Muscle layer of duodenum (tissue), 2 donors: ENCODE measurements around the gene PARVG.

Experiments
- H3K27ac ChIP-seq: one replicate; pipeline ENCODE4 v1.7.0; 2013; ENCODE audit warnings: mild to moderate bottlenecking, low read length
- H3K27me3 ChIP-seq: one replicate; pipeline ENCODE4 v1.7.0; 2013; ENCODE audit warnings: low read depth, mild to moderate bottlenecking, control low read depth, low read length
- H3K36me3 ChIP-seq, 2 donors: one replicate each; pipeline ENCODE4 v1.7.0; 2013; ENCODE audit warnings: low read length in 2 of 2, control low read depth in 1 of 2, mild to moderate bottlenecking in 1 of 2; ENCODE audit not compliant: insufficient read depth in 2 of 2, control insufficient read depth in 1 of 2
- H3K4me1 ChIP-seq, 2 donors: one replicate each; pipeline ENCODE4 v1.7.0; 2013; ENCODE audit warnings: low read length in 2 of 2, mild to moderate bottlenecking in 2 of 2, control low read depth in 1 of 2, moderate library complexity in 1 of 2; ENCODE audit not compliant: insufficient read depth in 2 of 2, control insufficient read depth in 1 of 2
- H3K4me3 ChIP-seq, 2 donors: one replicate each; pipeline ENCODE4 v1.7.0; 2013; ENCODE audit warnings: low read length in 2 of 2, low read depth in 1 of 2, mild to moderate bottlenecking in 1 of 2
- H3K9me3 ChIP-seq, 2 donors: one replicate each; pipeline ENCODE4 v1.7.0; 2013; ENCODE audit warnings: low read length in 2 of 2, control low read depth in 1 of 2, mild to moderate bottlenecking in 1 of 2; ENCODE audit not compliant: control insufficient read depth in 1 of 2
- donor health status: healthy.

The PARVG gene

DNA sequence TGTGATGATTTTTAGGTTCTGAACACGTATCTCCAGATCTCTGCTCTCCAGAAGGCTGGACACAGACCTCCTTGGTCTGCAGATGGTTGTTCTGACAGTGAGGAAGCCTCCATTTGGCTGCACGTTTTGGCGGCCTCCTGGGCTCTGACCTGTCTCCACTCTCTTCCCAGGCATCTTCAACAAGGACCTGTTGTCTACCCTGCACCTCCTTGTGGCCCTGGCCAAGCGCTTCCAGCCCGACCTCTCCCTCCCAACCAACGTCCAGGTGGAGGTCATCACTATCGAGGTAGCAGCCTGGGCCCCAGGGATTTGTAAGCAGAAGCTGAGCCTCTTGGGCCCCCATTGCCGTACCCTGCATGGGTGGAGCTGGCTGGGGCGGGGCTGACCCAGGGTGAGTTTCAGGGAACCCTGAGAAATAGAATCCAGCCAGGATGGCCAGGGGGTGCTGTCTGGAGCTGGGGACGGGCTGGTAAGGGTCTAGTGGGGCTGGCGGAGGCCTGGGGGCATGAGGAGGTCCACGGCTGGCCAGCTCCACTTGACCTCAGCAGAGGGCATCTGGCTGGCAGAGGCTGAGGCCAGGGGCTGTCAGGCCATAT, 9.8 kb downstream of the PARVG start:
- Histone ChIP-seq H3K4me1 (no peaks in the 10 kb centered on the region), H3K27ac (no peak overlapping the region), H3K9me3 (no peaks in the 10 kb centered on the region), H3K36me3 (no peaks in the 10 kb centered on the region), H3K27me3 (no peaks in the 10 kb centered on the region), H3K4me3 (no peak overlapping the region)

DNA sequence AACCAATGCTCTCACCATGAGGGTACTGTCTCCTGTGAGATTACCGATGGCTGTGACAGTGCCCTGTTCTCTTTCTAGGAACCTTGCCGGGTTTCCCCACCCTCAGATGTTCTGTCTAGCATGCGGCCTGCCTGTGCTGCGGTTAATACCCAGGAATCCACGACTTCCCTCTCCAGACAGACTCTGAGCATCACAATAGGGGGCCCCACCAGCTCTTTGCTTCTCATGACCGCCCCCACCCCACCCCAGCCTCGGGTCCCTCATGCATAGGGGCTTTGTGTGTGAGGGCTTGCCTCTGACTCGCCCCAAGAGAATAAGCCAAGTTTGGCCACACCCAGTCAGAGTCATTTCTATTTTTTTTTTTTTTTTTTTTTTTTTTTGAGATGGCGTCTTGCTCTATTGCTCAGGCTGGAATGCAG, 10.3 kb downstream of the PARVG start:
- Histone ChIP-seq H3K4me3 (no peak overlapping the region), H3K9me3 (no peaks in the 10 kb centered on the region), H3K36me3 (no peaks in the 10 kb centered on the region), H3K27ac (no peak overlapping the region), H3K27me3 (no peaks in the 10 kb centered on the region), H3K4me1 (peaks cover 0 to under 1% of the 10 kb centered on the region in 2 donors)

DNA sequence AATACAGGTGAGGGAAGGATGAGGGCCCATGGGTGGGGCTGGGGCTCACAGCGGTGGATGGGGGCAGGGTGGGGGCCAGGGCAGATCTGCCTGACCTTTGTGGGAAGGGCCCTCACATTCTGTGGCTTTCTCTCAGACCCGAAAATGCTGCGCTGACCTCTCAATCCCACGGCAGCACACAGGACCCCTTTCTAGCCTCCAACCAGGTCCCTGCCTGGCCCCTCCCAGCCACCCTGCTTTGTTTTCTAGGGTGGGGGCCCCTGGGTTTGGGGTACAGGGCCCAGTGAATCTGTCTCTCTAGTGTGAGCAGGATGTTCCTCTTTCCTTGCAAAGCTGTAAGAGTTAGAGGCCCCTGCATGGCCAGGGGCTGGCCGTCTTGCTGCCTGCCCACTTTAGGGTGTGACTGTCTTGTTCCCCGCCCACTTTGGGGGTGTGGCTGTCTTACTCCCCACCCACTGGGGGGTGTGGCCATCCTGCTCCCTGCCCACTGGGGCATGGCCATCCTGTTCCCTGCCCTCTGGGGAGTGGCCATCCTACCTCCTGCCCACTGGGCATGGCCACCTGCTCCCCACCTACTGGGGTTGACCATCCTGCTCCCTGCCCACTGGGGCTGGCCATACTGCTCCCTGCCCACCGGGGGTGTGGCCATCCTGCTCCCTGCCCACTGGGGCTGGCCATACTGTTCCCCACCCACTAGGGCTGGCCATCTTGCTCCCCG, 11.5 kb downstream of the PARVG start:
- Histone ChIP-seq H3K9me3 (no peaks in the 10 kb centered on the region), H3K4me3 (no peak overlapping the region), H3K27ac (no peak overlapping the region), H3K27me3 (no peaks in the 10 kb centered on the region), H3K36me3 (no peaks in the 10 kb centered on the region), H3K4me1 (peaks cover 0 to 8% of the 10 kb centered on the region in 2 donors)

- no peaks in the 10 kb centered on the region for H3K27me3 ChIP-seq
- no peaks in the 10 kb centered on the region for H3K9me3 ChIP-seq
- H3K4me1 ChIP-seq, result peaks cover 0 to 8% of the 10 kb centered on the region in 2 donors
- H3K36me3 ChIP-seq, result no peaks in the 10 kb centered on the region
- no peak overlapping the region for H3K27ac ChIP-seq
- no peak overlapping the region for H3K4me3 ChIP-seq
These were observed 12.2 kb downstream of the PARVG start for GRCh38 chr22:44192816-44193534.

DNA sequence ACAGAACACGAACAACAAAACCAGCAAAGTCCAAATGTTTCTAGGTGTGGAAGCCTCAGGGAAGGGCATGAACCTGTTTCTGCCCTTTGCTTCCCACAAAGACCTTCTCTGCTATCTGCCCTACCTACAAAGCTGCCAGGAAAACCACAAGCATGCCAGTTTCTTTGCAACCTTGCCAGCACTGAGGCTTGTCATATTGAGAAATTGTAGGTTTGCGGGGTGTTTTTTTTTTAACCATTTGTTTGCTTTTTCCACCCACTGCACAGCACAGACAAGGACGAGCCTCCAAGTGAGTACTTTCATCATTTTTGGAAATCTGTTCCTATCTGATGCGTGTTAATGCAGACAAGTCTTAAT, 12.8 kb downstream of the PARVG start:
- Histone ChIP-seq H3K4me1 (peaks cover 0 to 8% of the 10 kb centered on the region in 2 donors), H3K4me3 (no peak overlapping the region), H3K9me3 (no peaks in the 10 kb centered on the region), H3K27me3 (no peaks in the 10 kb centered on the region), H3K36me3 (no peaks in the 10 kb centered on the region), H3K27ac (no peak overlapping the region)

GRCh38 chr22:44194569-44194968, 13.8 kb downstream of the PARVG start:
- Histone ChIP-seq H3K4me3 (no peak overlapping the region), H3K27ac (no peak overlapping the region), H3K9me3 (no peaks in the 10 kb centered on the region), H3K36me3 (no peaks in the 10 kb centered on the region), H3K27me3 (no peaks in the 10 kb centered on the region), H3K4me1 (peaks cover 0 to 8% of the 10 kb centered on the region in 2 donors)

DNA sequence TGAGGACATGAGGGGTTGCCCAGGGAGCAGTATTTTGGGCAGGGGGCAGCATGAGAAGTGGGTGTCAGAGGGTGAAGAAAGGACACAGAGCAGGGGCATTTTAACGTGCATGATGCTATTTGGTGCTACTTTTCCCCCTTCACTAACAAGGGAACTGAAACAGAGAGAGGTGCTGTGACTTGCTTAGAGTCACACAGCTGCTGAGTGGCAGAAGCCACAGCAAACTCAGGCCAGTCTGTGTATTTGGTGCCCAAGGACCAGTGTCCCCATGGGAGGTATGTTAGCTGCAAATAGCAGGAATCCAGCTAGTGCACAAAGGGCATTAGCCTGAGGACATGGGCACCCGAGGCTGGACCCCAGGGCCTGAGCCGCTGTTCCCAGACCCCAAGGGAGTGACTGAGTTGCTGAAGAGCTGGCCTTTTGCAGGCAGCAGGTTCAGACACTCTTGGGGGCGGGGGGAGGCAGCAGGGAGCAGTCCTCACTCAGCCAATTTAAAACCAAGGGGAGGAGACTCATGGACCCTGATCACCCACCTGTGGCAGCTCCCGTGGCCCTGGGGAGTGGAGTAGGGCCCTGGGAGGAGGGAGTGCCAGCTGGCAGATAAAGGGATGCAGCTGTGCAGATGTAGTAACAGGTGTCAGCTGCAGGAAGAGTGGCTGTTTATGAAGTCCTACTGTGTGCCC, 14.6 kb downstream of the PARVG start:
- Histone ChIP-seq H3K4me3 (no peak overlapping the region), H3K27me3 (no peaks in the 10 kb centered on the region), H3K9me3 (no peaks in the 10 kb centered on the region), H3K36me3 (no peaks in the 10 kb centered on the region), H3K4me1 (peaks cover 0 to 8% of the 10 kb centered on the region in 2 donors), H3K27ac (no peak overlapping the region)

DNA sequence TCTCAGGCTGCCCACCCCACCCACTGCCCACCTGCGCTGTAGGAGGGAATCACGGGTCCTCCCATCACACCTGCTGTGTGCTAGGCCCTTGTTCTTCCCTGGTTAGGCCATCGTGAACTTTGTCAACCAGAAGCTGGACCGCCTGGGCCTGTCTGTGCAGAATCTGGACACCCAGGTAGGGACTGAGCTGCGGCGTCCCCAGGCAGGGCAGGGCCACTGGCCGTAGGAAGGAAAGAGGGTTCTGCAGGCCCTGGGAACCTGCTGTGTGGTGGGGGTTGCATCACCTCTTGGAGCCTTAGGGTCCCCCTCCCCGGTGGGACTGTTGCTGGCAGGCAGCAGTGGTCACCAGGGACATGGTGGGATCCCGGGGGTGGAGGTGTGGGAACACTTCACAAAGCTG, 15.5 kb downstream of the PARVG start:
- no peaks in the 10 kb centered on the region for H3K36me3 ChIP-seq
- no peaks in the 10 kb centered on the region for H3K27me3 ChIP-seq
- no peaks in the 10 kb centered on the region for H3K9me3 ChIP-seq
- H3K4me3 ChIP-seq, result no peak overlapping the region
- H3K27ac ChIP-seq, result no peak overlapping the region
- peaks cover 0 to 8% of the 10 kb centered on the region in 2 donors for H3K4me1 ChIP-seq

GRCh38 chr22:44196731-44197131, 16.0 kb downstream of the PARVG start:
- Histone ChIP-seq H3K27me3 (no peaks in the 10 kb centered on the region), H3K27ac (no peak overlapping the region), H3K9me3 (no peaks in the 10 kb centered on the region), H3K36me3 (no peaks in the 10 kb centered on the region), H3K4me3 (no peak overlapping the region), H3K4me1 (peaks cover 0 to 8% of the 10 kb centered on the region in 2 donors)

DNA sequence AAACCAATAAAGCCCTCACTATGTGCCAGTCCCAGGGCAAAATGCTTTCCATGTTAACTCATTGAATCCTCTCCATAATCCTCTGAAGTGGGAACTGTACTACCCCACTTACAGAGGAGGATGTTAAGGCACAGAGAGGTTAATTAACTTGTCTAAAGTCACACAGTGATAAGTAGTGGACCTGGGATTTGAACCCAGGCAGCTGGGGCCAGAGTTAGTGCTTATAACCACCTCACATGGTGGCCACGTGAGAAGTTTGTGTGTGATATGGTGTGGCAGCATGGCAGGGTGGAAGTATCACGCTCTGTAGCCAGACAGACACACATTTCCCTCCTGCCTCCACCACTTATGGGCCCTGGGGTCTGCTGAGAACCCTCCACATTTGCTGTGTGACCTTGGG, 16.5 kb downstream of the PARVG start:
- peaks cover 0 to 8% of the 10 kb centered on the region in 2 donors for H3K4me1 ChIP-seq
- H3K9me3 ChIP-seq, result no peaks in the 10 kb centered on the region
- no peak overlapping the region for H3K4me3 ChIP-seq
- H3K27ac ChIP-seq, result no peak overlapping the region
- H3K27me3 ChIP-seq, result no peaks in the 10 kb centered on the region
- no peaks in the 10 kb centered on the region for H3K36me3 ChIP-seq

DNA sequence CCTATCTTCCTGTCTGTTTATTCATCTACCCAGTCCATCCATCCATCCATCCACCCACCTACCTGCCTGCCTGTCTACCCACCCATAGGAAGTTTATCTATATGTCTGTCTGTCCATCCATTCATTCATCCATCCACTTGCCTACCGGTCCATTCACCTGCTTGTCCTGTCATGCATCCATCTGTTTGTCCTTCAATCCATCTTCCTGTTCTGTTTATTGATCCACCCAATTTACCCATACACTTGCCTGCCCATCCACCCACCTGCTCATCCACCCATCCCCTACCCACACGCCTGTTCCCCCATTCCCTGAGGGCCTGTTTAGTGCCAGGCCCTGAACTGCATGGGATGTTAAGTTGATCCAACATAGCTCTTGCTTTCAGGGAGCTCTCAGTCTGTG, 18.4 kb downstream of the PARVG start:
- H3K9me3 ChIP-seq, result no peaks in the 10 kb centered on the region
- H3K27me3 ChIP-seq, result no peaks in the 10 kb centered on the region
- no peak overlapping the region for H3K4me3 ChIP-seq
- H3K27ac ChIP-seq, result no peak overlapping the region
- H3K36me3 ChIP-seq, result no peaks in the 10 kb centered on the region
- H3K4me1 ChIP-seq, result peaks cover 0 to 8% of the 10 kb centered on the region in 2 donors
